SKM-1 (cell line): ENCODE results near the gene GALNT15.
A peak's percentile ranks its signal among the peaks of the same experiment; 100 is the strongest.

Source experiments
- DNase-seq: peaks from one replicate; lab custom pipeline; 2025; ENCODE audit not compliant: unreplicated experiment; lab: John Stamatoyannopoulos, UW

Gene GALNT15

GRCh38 chr3:16151109-16151508 is 23.4 kb upstream of the GALNT15 start:
- DNase-seq, result peak; percentile 63

- DNase-seq, result no peak
These were observed 6.3 kb upstream of the GALNT15 start for GRCh38 chr3:16168211-16168610.

DNA sequence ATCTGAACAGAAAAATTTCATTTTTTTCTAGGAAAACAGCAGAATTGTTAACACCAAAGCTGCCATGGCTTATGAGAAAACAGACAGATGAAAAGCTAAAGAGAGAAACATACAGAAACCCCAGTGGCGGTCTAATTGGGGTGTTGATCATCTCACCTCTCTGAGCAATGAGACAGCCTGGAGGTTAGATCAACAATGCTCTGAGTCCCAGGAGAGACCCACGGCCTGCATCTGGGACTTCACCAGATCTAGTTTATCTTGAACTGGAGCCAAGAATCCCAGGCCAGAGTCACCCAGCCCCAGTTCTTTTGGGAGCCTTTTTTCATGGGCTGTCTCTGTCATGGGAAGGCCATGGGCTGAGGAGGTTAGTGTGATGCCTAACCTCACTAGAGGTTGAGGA is 3.5 kb upstream of the GALNT15 start:
- no peak for DNase-seq

GRCh38 chr3:16171825-16172224 is 2.7 kb upstream of the GALNT15 start:
- DNase-seq, result no peak

GRCh38 chr3:16173283-16174025 is 1.0 kb upstream of the GALNT15 start:
- DNase-seq, result no peak

- DNase-seq, result no peak
These were observed 489 bp upstream of the GALNT15 start for GRCh38 chr3:16174026-16174355.

DNA sequence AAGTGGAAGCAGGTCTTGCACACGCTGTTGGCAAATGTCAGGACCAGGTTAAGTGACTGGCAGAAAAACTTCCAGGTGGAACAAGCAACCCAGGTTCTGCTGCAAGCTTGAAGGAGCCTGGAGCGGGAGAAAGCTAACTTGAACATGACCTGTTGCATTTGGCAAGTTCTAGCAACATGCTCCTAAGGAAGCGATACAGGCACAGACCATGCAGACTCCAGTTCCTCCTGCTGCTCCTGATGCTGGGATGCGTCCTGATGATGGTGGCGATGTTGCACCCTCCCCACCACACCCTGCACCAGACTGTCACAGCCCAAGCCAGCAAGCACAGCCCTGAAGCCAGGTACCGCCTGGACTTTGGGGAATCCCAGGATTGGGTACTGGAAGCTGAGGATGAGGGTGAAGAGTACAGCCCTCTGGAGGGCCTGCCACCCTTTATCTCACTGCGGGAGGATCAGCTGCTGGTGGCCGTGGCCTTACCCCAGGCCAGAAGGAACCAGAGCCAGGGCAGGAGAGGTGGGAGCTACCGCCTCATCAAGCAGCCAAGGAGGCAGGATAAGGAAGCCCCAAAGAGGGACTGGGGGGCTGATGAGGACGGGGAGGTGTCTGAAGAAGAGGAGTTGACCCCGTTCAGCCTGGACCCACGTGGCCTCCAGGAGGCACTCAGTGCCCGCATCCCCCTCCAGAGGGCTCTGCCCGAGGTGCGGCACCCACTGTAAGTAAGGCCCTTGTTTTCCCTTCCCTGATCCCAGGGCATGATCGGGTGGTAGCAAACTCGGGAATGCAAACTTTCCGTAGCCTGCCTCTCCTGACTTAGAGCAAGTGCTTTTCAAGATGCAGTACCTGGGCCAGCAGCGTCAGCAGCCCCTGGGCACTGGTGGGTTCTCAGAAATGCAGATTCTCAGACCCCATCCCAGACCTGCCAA is 759 bp downstream of the GALNT15 start:
- no peak for DNase-seq

DNA sequence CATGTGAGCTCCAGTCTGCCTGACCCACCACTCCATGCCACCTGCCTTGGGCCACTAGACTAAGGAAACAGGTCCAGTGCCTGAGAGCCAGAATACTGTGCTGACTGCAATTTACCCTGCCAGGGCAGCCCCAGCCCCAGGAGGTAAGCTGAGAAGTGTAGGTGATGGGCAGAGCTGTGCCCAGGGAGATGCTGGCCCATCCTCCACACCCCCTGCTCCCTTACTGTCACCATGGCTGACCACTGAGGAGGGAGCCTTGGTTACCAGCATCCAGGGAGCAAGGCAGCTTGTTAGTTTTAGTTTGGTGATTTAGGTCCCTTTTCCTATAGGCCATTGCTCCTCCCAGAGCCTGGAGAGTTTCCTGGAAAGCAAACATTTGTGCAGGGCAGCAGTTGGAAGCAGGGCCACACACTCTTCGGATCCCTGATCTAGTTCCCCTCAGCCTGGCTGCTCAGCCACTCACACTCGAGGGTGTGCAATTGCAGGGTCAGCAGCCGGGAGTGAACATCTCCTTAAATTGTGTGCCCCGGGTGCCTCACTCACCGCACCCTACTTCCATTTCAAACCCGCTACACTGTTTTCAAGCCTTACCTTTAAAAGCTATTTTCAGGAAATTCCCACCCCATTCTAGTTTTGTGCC is 2.0 kb downstream of the GALNT15 start:
- DNase-seq, result no peak

- no peak for DNase-seq
These were observed 2.9 kb downstream of the GALNT15 start for GRCh38 chr3:16177382-16177781.

- DNase-seq, result no peak
These were observed 3.6 kb downstream of the GALNT15 start for GRCh38 chr3:16177962-16178627.

- DNase-seq, result no peak
These were observed 4.1 kb downstream of the GALNT15 start for GRCh38 chr3:16178628-16178988.

GRCh38 chr3:16179261-16179660 is 4.8 kb downstream of the GALNT15 start:
- DNase-seq, result no peak

DNA sequence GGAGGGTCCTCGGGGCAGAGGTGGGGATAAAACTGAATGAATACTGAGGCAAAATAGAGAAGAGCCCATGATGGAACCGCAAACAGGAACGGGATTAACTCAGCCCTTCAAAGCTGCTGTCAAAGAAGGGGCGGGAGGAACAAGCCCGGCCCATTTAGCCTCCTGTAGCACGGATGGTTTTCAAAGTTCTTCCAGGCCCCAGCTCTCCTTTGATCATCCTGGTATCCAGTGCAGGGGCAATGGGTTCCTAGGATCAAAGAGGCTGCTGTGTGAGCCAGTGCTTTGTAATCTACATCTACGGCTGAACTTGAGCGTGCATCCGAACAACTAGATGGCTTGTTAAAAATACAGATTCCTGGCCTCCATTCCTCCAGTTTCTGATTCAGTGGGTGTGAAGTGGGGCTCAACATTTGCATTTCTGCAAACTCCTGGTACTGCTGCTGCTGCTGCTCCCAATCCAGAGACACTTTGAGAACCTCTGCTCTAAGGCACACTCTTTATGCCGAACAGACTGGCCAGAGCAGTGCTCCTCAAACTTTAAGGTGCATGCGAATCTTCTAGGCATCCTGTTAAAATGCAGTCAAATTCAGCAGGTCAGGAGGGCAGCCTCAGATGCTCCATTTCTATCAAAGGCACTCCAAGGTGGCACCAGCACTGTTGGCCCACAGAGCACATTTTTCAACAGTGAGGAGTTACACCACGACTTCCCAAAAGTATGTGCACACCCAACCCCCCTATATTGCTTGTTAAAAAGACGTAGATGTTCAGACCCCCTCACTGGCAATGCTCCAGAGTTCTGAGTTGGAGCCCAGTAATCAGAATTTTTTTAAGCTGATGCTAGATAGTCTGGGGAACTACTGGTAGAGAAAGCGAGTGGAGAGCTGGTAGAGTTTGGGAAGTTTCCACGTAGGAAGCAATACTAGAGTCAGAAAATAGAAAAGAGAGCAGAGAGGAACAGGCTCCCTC is 5.6 kb downstream of the GALNT15 start:
- DNase-seq, result no peak

- no peak for DNase-seq
These were observed 6.3 kb downstream of the GALNT15 start for GRCh38 chr3:16180737-16181134.

DNA sequence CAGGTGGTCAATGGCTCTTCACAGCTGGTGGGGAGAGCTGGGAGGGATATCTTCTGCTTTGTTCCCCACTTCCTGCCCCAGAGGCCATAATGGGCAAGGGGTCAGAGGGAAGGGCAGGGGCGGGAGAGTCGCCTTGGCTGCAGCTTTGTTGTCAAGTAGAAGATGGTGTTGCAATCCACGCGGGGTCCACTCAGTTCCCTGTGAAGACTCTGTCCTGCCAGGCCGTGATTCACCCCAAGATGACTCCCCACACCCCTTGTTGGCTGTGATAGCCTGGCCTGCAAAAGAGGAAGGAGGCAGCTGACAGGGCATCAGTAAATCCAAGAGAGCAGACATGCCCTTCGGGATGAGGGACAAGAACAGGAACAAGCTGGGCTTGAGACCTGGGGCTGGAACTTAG is 6.9 kb downstream of the GALNT15 start:
- DNase-seq, result peak; percentile 45

GRCh38 chr3:16182183-16182582 is 7.7 kb downstream of the GALNT15 start:
- DNase-seq, result no peak

GRCh38 chr3:16182612-16183011 is 8.1 kb downstream of the GALNT15 start:
- DNase-seq, result no peak

DNA sequence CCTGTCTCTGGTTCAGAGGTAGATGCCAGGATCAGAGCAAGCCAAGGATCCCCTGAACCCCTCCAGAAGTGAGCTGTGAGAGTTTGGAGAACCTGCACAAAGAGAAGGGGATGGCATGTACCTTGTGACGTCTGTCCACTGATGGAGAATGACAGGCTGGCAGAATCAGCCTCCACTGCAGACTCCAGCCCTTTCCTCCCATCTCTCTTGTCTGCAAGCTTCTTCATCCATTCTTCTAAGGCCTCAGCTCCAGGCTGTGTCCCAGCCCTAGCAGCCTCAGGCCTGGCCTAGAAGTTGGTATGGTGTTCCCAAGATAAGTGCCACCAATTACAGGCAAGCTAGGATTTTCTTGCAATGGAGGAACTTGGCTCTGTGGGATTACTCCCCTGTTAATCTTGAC is 8.6 kb downstream of the GALNT15 start:
- DNase-seq, result no peak

GRCh38 chr3:16183601-16184270 is 9.3 kb downstream of the GALNT15 start:
- no peak for DNase-seq

- no peak for DNase-seq
These were observed 11.6 kb downstream of the GALNT15 start for GRCh38 chr3:16186086-16186485.
